Keratinocyte (primary cell): ENCODE data around the gene CMIP. TPM values are rescaled to one million over a fixed set of nuclear protein-coding genes. Genes with fewer than 3 reads are reported as not detected.

Experiments used
- DNase-seq: peaks from one replicate; pipeline ENCODE4 v3.0.0-alpha.2; 2011; ENCODE audit warnings: low read depth, missing footprints, low spot score
- FAIRE-seq: peaks from 2 replicates; lab custom pipeline; 2011; peaks lifted over from hg19 to GRCh38; lab: Jason Lieb, UNC
- H2AFZ ChIP-seq: 2 replicates; pipeline ENCODE4 v1.6.0; 2012; ENCODE audit warnings: low read length, control low read depth, inconsistent platforms; ENCODE audit not compliant: control insufficient read depth
- H3K27ac ChIP-seq: 2 replicates; pipeline ENCODE4 v1.5.1; 2011; ENCODE audit warnings: low read length; ENCODE audit not compliant: control insufficient read depth, insufficient read depth
- H3K27me3 ChIP-seq: 3 replicates; pipeline ENCODE4 v1.6.0; 2011; ENCODE audit warnings: low read length; ENCODE audit not compliant: control insufficient read depth, insufficient read depth; ENCODE audit errors: extremely low read depth
- H3K36me3 ChIP-seq, 2 experiments: 2 replicates in 1 of 2; 3 replicates in 1 of 2; pipeline ENCODE4 v1.5.1; 2011; ENCODE audit warnings: low read length in 2 of 2, mild to moderate bottlenecking in 1 of 2; ENCODE audit not compliant: control insufficient read depth in 2 of 2, insufficient read depth in 2 of 2; ENCODE audit errors: extremely low read depth in 1 of 2
- H3K4me1 ChIP-seq: 3 replicates; pipeline ENCODE4 v1.5.1; 2011; ENCODE audit warnings: low read length; ENCODE audit not compliant: control insufficient read depth, insufficient read depth; ENCODE audit errors: extremely low read depth
- H3K4me2 ChIP-seq: 3 replicates; pipeline ENCODE4 v1.6.0; 2011; ENCODE audit warnings: low read depth, low read length; ENCODE audit not compliant: control insufficient read depth, insufficient read depth; ENCODE audit errors: extremely low read depth
- H3K4me3 ChIP-seq, 3 experiments: fragments of 200-600 bp in 1 of 3; sonication (generic) in 1 of 3; 2 replicates in 2 of 3; 3 replicates in 1 of 3; pipeline ENCODE4 v1.5.1; 2011 to 2016; ENCODE audit warnings: low read length in 3 of 3, mild to moderate bottlenecking in 3 of 3, control low read depth in 2 of 3, inconsistent platforms in 1 of 3, low read depth in 1 of 3, mixed read lengths in 1 of 3, mixed run types in 1 of 3, moderate library complexity in 1 of 3; ENCODE audit not compliant: control insufficient read depth in 2 of 3, insufficient read depth in 2 of 3; ENCODE audit errors: extremely low read depth in 1 of 3
- H3K79me2 ChIP-seq: 2 replicates; pipeline ENCODE4 v1.6.0; 2012; ENCODE audit warnings: low read length; ENCODE audit not compliant: control insufficient read depth, insufficient read depth
- H3K9ac ChIP-seq: 3 replicates; pipeline ENCODE4 v1.6.0; 2011; ENCODE audit warnings: low read length; ENCODE audit not compliant: control insufficient read depth, insufficient read depth; ENCODE audit errors: extremely low read depth
- H3K9me1 ChIP-seq: 3 replicates; pipeline ENCODE4 v1.6.0; 2011; ENCODE audit warnings: low read length; ENCODE audit not compliant: control insufficient read depth, insufficient read depth; ENCODE audit errors: extremely low read depth
- H3K9me3 ChIP-seq: 2 replicates; pipeline ENCODE4 v1.5.1; 2012; ENCODE audit warnings: low read depth, low read length; ENCODE audit not compliant: control insufficient read depth
- H4K20me1 ChIP-seq: 3 replicates; pipeline ENCODE4 v1.6.0; 2011; ENCODE audit warnings: low read length; ENCODE audit not compliant: control insufficient read depth, insufficient read depth; ENCODE audit errors: extremely low read depth
- EZH2 ChIP-seq: IDR thresholded peaks from one replicate; pipeline ENCODE4 v1.6.1; 2012; ENCODE audit warnings: inconsistent platforms, mild to moderate bottlenecking, low read length, moderate library complexity
- dilution Hi-C: fragments of 300-500 bp; cut with MboI; formaldehyde crosslinking; loops from one replicate; pipeline ENCODE4 v1.7.0; 2020; ENCODE audit warnings: low sequenced_read_pairs; ENCODE audit not compliant: extremely low pct_ligation_motif_present
- polyA plus RNA-seq, 5 experiments: library from polyadenylated mRNA; depleted of rRNA in 3 of 5; stranded (reverse) in 3 of 5; stranded (forward) in 1 of 5; unstranded in 1 of 5; fragments of >200 nt; gene quantifications; 1 replicate in 1 of 5; 2 replicates in 3 of 5; 3 replicates in 1 of 5; pipeline versions ENCODE4 v1.2.1 to v1.2.3, GENCODE V29; 2011 to 2012; ENCODE audit warnings: missing spikeins in 2 of 5, low read depth in 1 of 5, low replicate concordance in 1 of 5
- TF ChIP-seq, protein P1 (sequence below), 3 experiments: IDR thresholded peaks in 1 of 3; conservative IDR thresholded peaks in 1 of 3; optimal IDR thresholded peaks in 1 of 3; 2 replicates in 2 of 3; 3 replicates in 1 of 3; pipeline versions ENCODE3 to v1.5.1; 2011; ENCODE audit warnings: low read length in 3 of 3, mild to moderate bottlenecking in 3 of 3, moderate library complexity in 2 of 3, control low read depth in 1 of 3, inconsistent platforms in 1 of 3; ENCODE audit not compliant: insufficient read depth in 2 of 3; ENCODE audit errors: extremely low read depth in 1 of 3

The CMIP gene
- polyA plus RNA-seq, 1 donor (not counting 4 experiments of a cell fraction or from before 2014, with no cell fraction given): 5.0 TPM

DNA sequence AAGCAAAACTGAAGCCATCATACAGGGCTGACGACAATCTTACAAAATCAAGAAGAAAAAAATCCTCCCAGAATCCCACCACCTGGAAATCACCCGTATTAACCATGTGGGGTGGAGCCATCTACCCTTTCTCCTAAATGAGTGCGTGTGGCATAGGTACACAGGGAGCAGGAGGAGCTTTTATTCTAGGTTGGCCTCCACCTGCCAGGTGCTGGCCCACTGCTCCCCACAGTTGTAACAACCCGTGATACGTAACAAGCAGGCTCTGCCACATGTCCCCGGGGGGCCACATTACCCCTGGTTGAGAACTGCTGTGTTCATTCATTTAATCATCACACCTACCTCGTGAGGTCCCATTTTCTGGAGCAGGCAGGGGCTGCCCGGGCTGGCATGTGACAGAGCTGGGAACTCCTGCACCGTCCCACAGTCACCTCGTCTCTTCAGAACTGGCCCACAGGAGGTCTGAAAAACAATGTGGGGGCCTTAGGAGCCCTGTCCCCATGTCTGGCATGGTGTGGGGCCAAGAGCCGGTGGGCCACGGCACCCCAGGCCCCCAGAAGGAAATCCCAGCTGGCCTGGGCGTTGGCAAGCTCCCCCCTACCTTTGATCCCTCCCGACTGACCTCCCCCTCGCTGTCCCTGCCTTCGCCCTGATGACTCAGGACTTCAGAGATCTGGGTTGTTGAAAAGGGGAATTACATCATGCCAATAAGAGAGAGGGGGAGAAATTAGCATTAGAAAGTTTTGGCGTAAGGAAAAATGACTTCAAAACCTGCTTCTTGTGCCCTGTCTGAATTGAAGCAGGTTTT is 12.9 kb downstream of the CMIP start:
- H3K9ac ChIP-seq: no peak overlapping the region
- H3K9me1 ChIP-seq: peaks cover 15% of the 10 kb centered on the region
- peak overlapping the region; percentile 25 for H3K27ac ChIP-seq
- no peaks in the 10 kb centered on the region for H3K9me3 ChIP-seq
- H3K4me3 ChIP-seq: no peak overlapping the region
- H3K27me3 ChIP-seq: no peaks in the 10 kb centered on the region
- dilution Hi-C loops: no loop called here
- FAIRE-seq: no peak
- peaks cover 70% of the 10 kb centered on the region for H4K20me1 ChIP-seq
- H3K79me2 ChIP-seq: peaks cover 100% of the 10 kb centered on the region
- H3K4me1 ChIP-seq: peaks cover 2% of the 10 kb centered on the region
- TF ChIP-seq EZH2: no peak
- TF ChIP-seq, protein P1, sequence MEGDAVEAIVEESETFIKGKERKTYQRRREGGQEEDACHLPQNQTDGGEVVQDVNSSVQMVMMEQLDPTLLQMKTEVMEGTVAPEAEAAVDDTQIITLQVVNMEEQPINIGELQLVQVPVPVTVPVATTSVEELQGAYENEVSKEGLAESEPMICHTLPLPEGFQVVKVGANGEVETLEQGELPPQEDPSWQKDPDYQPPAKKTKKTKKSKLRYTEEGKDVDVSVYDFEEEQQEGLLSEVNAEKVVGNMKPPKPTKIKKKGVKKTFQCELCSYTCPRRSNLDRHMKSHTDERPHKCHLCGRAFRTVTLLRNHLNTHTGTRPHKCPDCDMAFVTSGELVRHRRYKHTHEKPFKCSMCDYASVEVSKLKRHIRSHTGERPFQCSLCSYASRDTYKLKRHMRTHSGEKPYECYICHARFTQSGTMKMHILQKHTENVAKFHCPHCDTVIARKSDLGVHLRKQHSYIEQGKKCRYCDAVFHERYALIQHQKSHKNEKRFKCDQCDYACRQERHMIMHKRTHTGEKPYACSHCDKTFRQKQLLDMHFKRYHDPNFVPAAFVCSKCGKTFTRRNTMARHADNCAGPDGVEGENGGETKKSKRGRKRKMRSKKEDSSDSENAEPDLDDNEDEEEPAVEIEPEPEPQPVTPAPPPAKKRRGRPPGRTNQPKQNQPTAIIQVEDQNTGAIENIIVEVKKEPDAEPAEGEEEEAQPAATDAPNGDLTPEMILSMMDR (optimal IDR thresholded peaks at IDR 0.05 in 1 of 3, IDR thresholded peaks at IDR 0.05 in 1 of 3, conservative IDR thresholded peaks at IDR 0.05 in 1 of 3; ENCODE audit: extremely low read depth in 1 of 3, insufficient read depth in 2 of 3, low read length in 3 of 3): no peak
- no peak overlapping the region for H2AFZ ChIP-seq
- peaks cover 23 to 47% of the 10 kb centered on the region in 2 experiments for H3K36me3 ChIP-seq
- no peak for DNase-seq
- H3K4me2 ChIP-seq: no peak overlapping the region

DNA sequence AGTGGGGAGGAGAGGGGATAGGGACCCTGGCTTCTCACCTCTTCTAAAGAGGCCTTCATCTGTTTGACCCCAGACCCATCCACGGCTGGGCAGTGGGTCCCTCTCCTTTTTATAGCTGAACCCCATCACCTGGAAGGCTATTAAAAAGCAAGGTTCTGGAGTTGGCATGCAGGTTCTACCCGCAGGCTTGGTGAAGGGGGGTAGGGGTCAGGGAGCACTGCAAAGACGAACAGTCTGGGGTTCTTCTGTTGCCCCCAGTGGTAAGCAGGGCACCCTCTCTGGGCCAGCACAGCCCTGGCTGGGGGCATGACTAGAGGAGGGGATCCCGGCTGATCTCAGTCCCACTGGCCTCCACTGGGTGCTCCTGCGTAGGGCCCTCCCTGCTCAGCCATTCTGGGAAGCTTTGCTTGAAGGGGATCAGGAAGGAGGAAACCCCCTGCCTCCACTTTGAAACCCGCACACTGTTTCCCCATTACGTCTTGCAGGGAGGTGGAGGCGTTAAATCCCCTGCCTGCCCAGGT is 13.6 kb downstream of the CMIP start:
- Histone ChIP-seq H3K4me3 (no peak overlapping the region), H3K9ac (no peak overlapping the region), H3K36me3 (peaks cover 26 to 47% of the 10 kb centered on the region in 2 experiments), H3K27ac (peak overlapping the region; percentile 25), H3K4me2 (no peak overlapping the region), H2AFZ (no peak overlapping the region), H4K20me1 (peaks cover 72% of the 10 kb centered on the region), H3K4me1 (peaks cover 2% of the 10 kb centered on the region), H3K27me3 (no peaks in the 10 kb centered on the region), H3K9me3 (no peaks in the 10 kb centered on the region), H3K79me2 (peaks cover 100% of the 10 kb centered on the region), H3K9me1 (peaks cover 15% of the 10 kb centered on the region)
- dilution Hi-C loops: no loop called here
- DNase-seq: no peak
- FAIRE-seq: no peak
- no peak for TF ChIP-seq EZH2
- TF ChIP-seq, protein P1 (optimal IDR thresholded peaks at IDR 0.05 in 1 of 3, IDR thresholded peaks at IDR 0.05 in 1 of 3, conservative IDR thresholded peaks at IDR 0.05 in 1 of 3; ENCODE audit: extremely low read depth in 1 of 3, insufficient read depth in 2 of 3, low read length in 3 of 3): no peak
